H9 (cell line): ENCODE measurements around the gene PTP4A1. TPM values are rescaled to one million over a fixed set of nuclear protein-coding genes. Genes with fewer than 3 reads are reported as not detected.

Experiments
- DNase-seq: peaks from one replicate; pipeline ENCODE4 v3.0.0-alpha.2; 2017
- H2AFZ ChIP-seq: one replicate; pipeline ENCODE4 v1.6.1; 2013; ENCODE audit warnings: mild to moderate bottlenecking, low read length, control low read depth, moderate library complexity
- H2AK5ac ChIP-seq: 2 replicates; pipeline ENCODE4 v1.6.1; 2013; ENCODE audit warnings: low read length, control low read depth, mixed read lengths; ENCODE audit not compliant: insufficient read length
- H2BK120ac ChIP-seq: one replicate; pipeline ENCODE4 v1.6.1; 2013; ENCODE audit warnings: low read depth, mild to moderate bottlenecking, low read length, control low read depth, inconsistent platforms; ENCODE audit not compliant: poor library complexity, severe bottlenecking
- H2BK12ac ChIP-seq: 2 replicates; pipeline ENCODE4 v1.6.1; 2013; ENCODE audit warnings: low read length, control low read depth, mixed read lengths, low read depth; ENCODE audit not compliant: insufficient read length
- H2BK15ac ChIP-seq: 2 replicates; pipeline ENCODE4 v1.6.1; 2013; ENCODE audit warnings: low read depth, low read length, control low read depth
- H2BK20ac ChIP-seq: one replicate; pipeline ENCODE4 v1.6.1; 2013; ENCODE audit warnings: low read depth, mild to moderate bottlenecking, low read length, control low read depth, inconsistent platforms; ENCODE audit not compliant: poor library complexity, severe bottlenecking
- H2BK5ac ChIP-seq: 2 replicates; pipeline ENCODE4 v1.6.1; 2013; ENCODE audit warnings: low read length, control low read depth, mixed read lengths; ENCODE audit not compliant: insufficient read length
- H3K14ac ChIP-seq: 2 replicates; pipeline ENCODE4 v1.6.1; 2013; ENCODE audit warnings: low read length, control low read depth; ENCODE audit not compliant: insufficient read depth
- H3K18ac ChIP-seq: 2 replicates; pipeline ENCODE4 v1.6.1; 2013; ENCODE audit warnings: low read depth, mild to moderate bottlenecking, mixed read lengths, low read length, control low read depth; ENCODE audit not compliant: insufficient read length
- H3K23ac ChIP-seq: 2 replicates; pipeline ENCODE4 v1.6.1; 2013; ENCODE audit warnings: low read length, control low read depth, mixed read lengths, low read depth; ENCODE audit not compliant: insufficient read length
- H3K23me2 ChIP-seq: 2 replicates; pipeline ENCODE4 v1.6.1; 2013; ENCODE audit warnings: low read depth, mild to moderate bottlenecking, mixed read lengths, low read length, control low read depth; ENCODE audit not compliant: insufficient read length, poor library complexity, severe bottlenecking
- H3K27ac ChIP-seq: 2 replicates; pipeline ENCODE4 v1.5.1; 2013; ENCODE audit warnings: low read length, control low read depth, mixed read lengths, low read depth; ENCODE audit not compliant: insufficient read length
- H3K27me3 ChIP-seq: 2 replicates; pipeline ENCODE4 v1.6.1; 2013; ENCODE audit warnings: low read length, control low read depth, inconsistent platforms; ENCODE audit not compliant: insufficient read depth
- H3K4ac ChIP-seq: 2 replicates; pipeline ENCODE4 v1.6.1; 2013; ENCODE audit warnings: low read depth, mild to moderate bottlenecking, control low read depth, inconsistent platforms, low read length, moderate library complexity
- H3K4me1 ChIP-seq: 2 replicates; pipeline ENCODE4 v1.6.1; 2013; ENCODE audit warnings: low read length, control low read depth, inconsistent platforms; ENCODE audit not compliant: insufficient read depth
- H3K4me2 ChIP-seq: 2 replicates; pipeline ENCODE4 v1.6.1; 2013; ENCODE audit warnings: low read length, control low read depth, mixed read lengths; ENCODE audit not compliant: insufficient read length, insufficient read depth
- H3K56ac ChIP-seq: 2 replicates; pipeline ENCODE4 v1.6.1; 2013; ENCODE audit warnings: low read depth, mild to moderate bottlenecking, mixed read lengths, low read length, control low read depth; ENCODE audit not compliant: insufficient read length
- H3K79me1 ChIP-seq: 2 replicates; pipeline ENCODE4 v1.6.1; 2013; ENCODE audit warnings: low read depth, mild to moderate bottlenecking, moderate library complexity, low read length, control low read depth, inconsistent platforms; ENCODE audit not compliant: insufficient read depth, poor library complexity, severe bottlenecking
- H3K79me2 ChIP-seq: 2 replicates; pipeline ENCODE4 v1.6.1; 2013; ENCODE audit warnings: low read length, control low read depth, inconsistent platforms; ENCODE audit not compliant: insufficient read depth
- H3K9ac ChIP-seq: 2 replicates; pipeline ENCODE4 v1.6.1; 2013; ENCODE audit warnings: low read length, control low read depth, mixed read lengths; ENCODE audit not compliant: insufficient read length; ENCODE audit errors: extremely low read depth
- H3K9me3 ChIP-seq: one replicate; pipeline ENCODE4 v1.6.1; 2013; ENCODE audit warnings: low read depth, low read length, inconsistent platforms; ENCODE audit not compliant: control insufficient read depth
- H3T11ph ChIP-seq: one replicate; pipeline ENCODE4 v1.6.1; 2013; ENCODE audit warnings: mild to moderate bottlenecking, low read length, control low read depth, inconsistent platforms
- H4K20me1 ChIP-seq: one replicate; pipeline ENCODE4 v1.6.1; 2013; ENCODE audit not compliant: control insufficient read depth, insufficient read length, insufficient read depth
- H4K5ac ChIP-seq: 2 replicates; pipeline ENCODE4 v1.6.1; 2013; ENCODE audit warnings: low read depth, mild to moderate bottlenecking, mixed read lengths, low read length, control low read depth; ENCODE audit not compliant: insufficient read length
- H4K8ac ChIP-seq: replicated peaks from 2 replicates; pipeline ENCODE4 v1.6.1; 2013; ENCODE audit warnings: low read length, control low read depth, mixed read lengths, low read depth; ENCODE audit not compliant: insufficient read length
- H4K91ac ChIP-seq: 2 replicates; pipeline ENCODE4 v1.6.1; 2013; ENCODE audit warnings: low read depth, mild to moderate bottlenecking, moderate library complexity, mixed read lengths, low read length, control low read depth; ENCODE audit not compliant: insufficient read length
- H3K27ac Mint-ChIP-seq, 3 experiments: 2 replicates in 2 of 3; 3 replicates in 1 of 3; pipeline ENCODE4 v1.8.0; 2020 to 2021; ENCODE audit warnings: mixed read lengths in 3 of 3, mild to moderate bottlenecking in 1 of 3, moderate library complexity in 1 of 3
- H3K27me3 Mint-ChIP-seq: 2 replicates; pipeline ENCODE4 v1.8.0; 2021; ENCODE audit warnings: low read depth, mild to moderate bottlenecking, moderate library complexity, mixed read lengths
- H3K36me3 Mint-ChIP-seq, 3 experiments: 2 replicates in 2 of 3; 3 replicates in 1 of 3; pipeline ENCODE4 v1.8.0; 2020 to 2021; ENCODE audit warnings: low read depth in 3 of 3, mixed read lengths in 3 of 3; ENCODE audit not compliant: insufficient read depth in 1 of 3
- H3K4me1 Mint-ChIP-seq, 2 experiments: 2 replicates each; pipeline ENCODE4 v1.8.0; 2020; ENCODE audit warnings: mixed read lengths in 2 of 2
- H3K4me3 Mint-ChIP-seq, 2 experiments: 2 replicates in 1 of 2; 3 replicates in 1 of 2; pipeline ENCODE4 v1.8.0; 2020 to 2021; ENCODE audit warnings: mild to moderate bottlenecking in 2 of 2, mixed read lengths in 2 of 2, moderate library complexity in 1 of 2
- H3K9me3 Mint-ChIP-seq, 2 experiments: 2 replicates in 1 of 2; 3 replicates in 1 of 2; pipeline ENCODE4 v1.8.0; 2020; ENCODE audit warnings: mild to moderate bottlenecking in 2 of 2, mixed read lengths in 2 of 2, moderate library complexity in 1 of 2
- CTCF ChIP-seq: fragments of 200-600 bp; sonication (generic); conservative IDR thresholded peaks from 3 replicates; pipeline ENCODE4 v1.8.0; 2021; ENCODE audit warnings: antibody characterized with exemption, mild to moderate bottlenecking
- total RNA-seq: library from RNA; stranded (reverse); gene quantifications from 2 replicates; pipeline ENCODE4 v1.2.1, GENCODE V29; 2021

PTP4A1 gene
- total RNA-seq, 1 experiment from 2014 or later = 85.9 TPM

- no peak overlapping the region for H3K27ac Mint-ChIP-seq
- Histone ChIP-seq H3K4me1 (no peaks in the 10 kb centered on the region), H3T11ph (no peak overlapping the region), H2BK20ac (no peak overlapping the region), H4K5ac (no peak overlapping the region), H2BK5ac (no peak overlapping the region), H2BK15ac (no peak overlapping the region), H2BK12ac (no peak overlapping the region), H4K8ac (no peak overlapping the region), H3K9ac (no peak overlapping the region), H3K27me3 (no peaks in the 10 kb centered on the region), H4K91ac (no peak overlapping the region), H3K56ac (no peak overlapping the region), H3K4me2 (no peak overlapping the region), H4K20me1 (no peaks in the 10 kb centered on the region), H3K4ac (no peak overlapping the region), H3K27ac (no peak overlapping the region), H2AK5ac (no peak overlapping the region), H3K14ac (no peak overlapping the region), H2AFZ (no peak overlapping the region), H2BK120ac (no peak overlapping the region), H3K23ac (no peak overlapping the region), H3K9me3 (no peaks in the 10 kb centered on the region), H3K79me2 (no peaks in the 10 kb centered on the region), H3K18ac (no peak overlapping the region), H3K23me2 (no peaks in the 10 kb centered on the region), H3K79me1 (no peaks in the 10 kb centered on the region)
- H3K36me3 Mint-ChIP-seq = no peaks in the 10 kb centered on the region
- no peak overlapping the region for H3K4me3 Mint-ChIP-seq
- H3K4me1 Mint-ChIP-seq = 0 out of 4 replicates have a peak, but pooled peaks cover 0 to 3% of the 10 kb centered on the region in 2 experiments
- no peaks in the 10 kb centered on the region for H3K9me3 Mint-ChIP-seq
- TF ChIP-seq CTCF = no peak
- DNase-seq = no peak
- H3K27me3 Mint-ChIP-seq = no peaks in the 10 kb centered on the region
Observed at GRCh38 chr6:63558278-63558677, 14.0 kb upstream of the PTP4A1 start.
